ENCODE results near the gene TBC1D14. TPM values are rescaled to one million over a fixed set of nuclear protein-coding genes. Genes with fewer than 3 reads are reported as not detected.
"Not testable (repeated sequence)": the region's sequence is repeated elsewhere in the genome, so short reads cannot be mapped to it uniquely, and the experiment has no call there.

Gene TBC1D14
- total and polyA plus RNA-seq, 2 experiments from 2014 or later: 33.6 to 50.8 TPM

- Histone ChIP-seq H3K27ac (peak overlapping the region; percentile 100), H3K9me3 (ENCODE audit: low read depth) (no peaks in the 10 kb centered on the region), H4K20me1 (ENCODE audit: insufficient read depth, poor library complexity, severe bottlenecking) (peaks cover 6% of the 10 kb centered on the region), H3K4me2 (peak overlapping the region; percentile 100), H3K36me3 (replicated peaks; ENCODE audit: insufficient read depth, low read depth) (no peaks in the 10 kb centered on the region), H3K79me2 (peaks cover 54% of the 10 kb centered on the region), H3K4me1 (ENCODE audit: insufficient read depth) (peaks cover 40% of the 10 kb centered on the region), H3K27me3 (no peaks in the 10 kb centered on the region), H3K9me2 (replicated peaks; ENCODE audit: insufficient read depth) (no peaks in the 10 kb centered on the region), H3K4me3 (peak overlapping the region; percentile 99), H2AFZ (no peak overlapping the region)
- 22% methylated on average over 26 of the region's 31 CpGs for WGBS (ENCODE audit: low lambda C conversion rate, missing lambda C conversion rate)
- TF ChIP-seq CTCF (IDR thresholded peaks at IDR 0.05; ENCODE audit: poor library complexity) (peak; percentile 8), EZH2phosphoT487 (IDR thresholded peaks at IDR 0.05; ENCODE audit: low read depth, severe bottlenecking, unreplicated experiment) (no peak)
- DNase-seq (ENCODE audit: low spot score): peak; percentile 59
Observed at GRCh38 chr4:6910340-6910959, 824 bp downstream of the TBC1D14 start.

DNA sequence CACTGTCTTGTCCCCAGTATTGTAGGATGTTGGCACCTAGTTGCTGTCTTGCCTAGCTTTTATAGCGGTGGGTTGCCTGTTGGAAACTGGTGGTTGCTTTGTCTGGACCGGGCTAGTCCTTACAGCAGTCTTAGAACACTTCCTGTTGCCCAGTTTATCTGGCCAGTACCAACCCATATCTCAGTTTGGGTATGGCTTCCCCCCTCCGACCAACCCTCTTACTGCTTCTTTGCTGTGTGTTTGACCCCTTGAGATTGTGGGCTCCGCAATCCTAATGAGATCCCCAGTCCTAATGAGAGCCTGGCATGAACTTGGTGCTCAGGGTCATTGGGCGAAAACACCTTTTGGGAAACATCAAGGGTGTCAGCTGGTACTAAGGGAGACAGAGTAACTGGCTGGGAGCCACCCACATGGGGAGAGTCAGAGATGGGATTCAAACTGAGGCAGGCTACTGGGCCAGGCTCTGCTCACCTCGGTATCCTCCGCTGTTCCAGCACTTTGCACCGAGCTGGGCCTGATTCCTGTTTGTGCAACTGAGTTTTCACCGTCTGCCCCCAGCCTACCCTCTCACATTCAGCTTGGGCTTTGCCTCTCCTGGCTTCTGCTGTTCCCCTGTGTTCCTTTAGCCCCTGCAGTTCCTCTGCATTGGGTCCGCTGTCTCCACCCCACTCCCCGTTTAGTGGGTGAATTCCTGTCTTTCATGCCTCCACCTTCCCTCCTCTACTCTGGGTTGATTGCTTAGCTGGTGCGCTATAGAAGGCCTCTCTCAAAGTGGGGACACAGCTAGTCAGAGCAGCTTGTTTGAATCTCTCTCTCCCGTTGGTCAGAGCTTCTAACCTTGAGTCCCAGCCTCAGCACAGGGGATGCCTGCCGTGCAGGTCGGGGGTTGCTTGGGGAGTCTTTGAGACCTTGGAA, 1.6 kb downstream of the TBC1D14 start:
- WGBS (ENCODE audit: low lambda C conversion rate, missing lambda C conversion rate): 87% methylated on average over 15 of the region's 15 CpGs

DNA sequence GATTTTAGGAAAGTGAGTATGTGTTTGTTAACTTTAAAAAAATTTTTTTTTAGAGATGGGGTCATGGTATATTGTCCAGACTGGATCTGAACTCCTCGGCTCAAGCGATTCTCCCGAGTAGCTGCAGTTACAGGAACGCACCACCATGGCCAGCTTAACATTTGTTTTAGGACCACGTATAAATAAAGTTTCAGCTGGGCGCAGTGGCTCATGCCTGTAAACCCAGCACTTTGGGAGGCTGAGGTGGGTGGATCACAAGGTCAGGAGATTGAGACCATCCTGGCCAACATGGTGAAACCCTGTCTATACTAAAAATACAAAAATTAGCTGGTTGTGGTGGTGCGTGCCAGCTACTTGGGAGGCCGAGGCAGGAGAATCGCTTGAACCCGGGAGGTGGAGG, 2.3 kb downstream of the TBC1D14 start:
- H3K79me2 ChIP-seq: peaks cover 64% of the 10 kb centered on the region
- not testable (repeated sequence) for H3K27ac ChIP-seq
- 85% methylated on average over 10 of the region's 10 CpGs for WGBS (ENCODE audit: low lambda C conversion rate, missing lambda C conversion rate)

More for the DNA sequence above, 1.6 kb downstream of the TBC1D14 start:
- H3K4me1 ChIP-seq (ENCODE audit: insufficient read depth): peaks cover 48% of the 10 kb centered on the region
- no peak for DNase-seq (ENCODE audit: low spot score)
- peak overlapping the region; percentile 100 for H3K4me2 ChIP-seq
- TF ChIP-seq CTCF (IDR thresholded peaks at IDR 0.05; ENCODE audit: poor library complexity): no peak
- no peak for TF ChIP-seq EZH2 (IDR thresholded peaks at IDR 0.05; ENCODE audit: borderline replicate concordance)
- TF ChIP-seq EZH2phosphoT487 (IDR thresholded peaks at IDR 0.05; ENCODE audit: low read depth, severe bottlenecking, unreplicated experiment): no peak
- H3K9me3 ChIP-seq (ENCODE audit: low read depth): no peaks in the 10 kb centered on the region
- no peak overlapping the region for H3K4me3 ChIP-seq
- no peaks in the 10 kb centered on the region for H3K9me2 ChIP-seq (replicated peaks; ENCODE audit: insufficient read depth)
- no peak overlapping the region for H2AFZ ChIP-seq
- H3K27ac ChIP-seq: peak overlapping the region; percentile 100
- H3K27me3 ChIP-seq: no peaks in the 10 kb centered on the region
- H4K20me1 ChIP-seq (ENCODE audit: insufficient read depth, poor library complexity, severe bottlenecking): peaks cover 6% of the 10 kb centered on the region
- no peaks in the 10 kb centered on the region for H3K36me3 ChIP-seq (replicated peaks; ENCODE audit: insufficient read depth, low read depth)
- H3K79me2 ChIP-seq: peaks cover 61% of the 10 kb centered on the region

GRCh38 chr4:6912441-6912840, 2.8 kb downstream of the TBC1D14 start:
- H3K4me2 ChIP-seq: peak overlapping the region; percentile 100
- no peak overlapping the region for H3K4me3 ChIP-seq
- peaks cover 60% of the 10 kb centered on the region for H3K4me1 ChIP-seq (ENCODE audit: insufficient read depth)
- 83% methylated on average over 4 of the region's 4 CpGs for WGBS (ENCODE audit: low lambda C conversion rate, missing lambda C conversion rate)
- H3K79me2 ChIP-seq: peaks cover 64% of the 10 kb centered on the region
- H3K9me3 ChIP-seq (ENCODE audit: low read depth): no peaks in the 10 kb centered on the region
- no peak for DNase-seq (ENCODE audit: low spot score)
- no peaks in the 10 kb centered on the region for H3K36me3 ChIP-seq (replicated peaks; ENCODE audit: insufficient read depth, low read depth)
- H3K27ac ChIP-seq: no peak overlapping the region
- no peak overlapping the region for H2AFZ ChIP-seq
- TF ChIP-seq CTCF (IDR thresholded peaks at IDR 0.05; ENCODE audit: poor library complexity): no peak
- no peak for TF ChIP-seq EZH2 (IDR thresholded peaks at IDR 0.05; ENCODE audit: borderline replicate concordance)
- no peak for TF ChIP-seq EZH2phosphoT487 (IDR thresholded peaks at IDR 0.05; ENCODE audit: low read depth, severe bottlenecking, unreplicated experiment)
- no peaks in the 10 kb centered on the region for H3K9me2 ChIP-seq (replicated peaks; ENCODE audit: insufficient read depth)
- no peaks in the 10 kb centered on the region for H3K27me3 ChIP-seq
- peaks cover 6% of the 10 kb centered on the region for H4K20me1 ChIP-seq (ENCODE audit: insufficient read depth, poor library complexity, severe bottlenecking)

More for the DNA sequence above, 2.3 kb downstream of the TBC1D14 start:
- H3K4me3 ChIP-seq; H3K27me3 ChIP-seq; H3K36me3 ChIP-seq (replicated peaks; ENCODE audit: insufficient read depth, low read depth); H4K20me1 ChIP-seq (ENCODE audit: insufficient read depth, poor library complexity, severe bottlenecking); H3K9me3 ChIP-seq (ENCODE audit: low read depth); H3K9me2 ChIP-seq (replicated peaks; ENCODE audit: insufficient read depth); H2AFZ ChIP-seq; DNase-seq (ENCODE audit: low spot score): not testable (repeated sequence)
- peaks cover 55% of the 10 kb centered on the region for H3K4me1 ChIP-seq (ENCODE audit: insufficient read depth)
- peak overlapping the region; percentile 100 for H3K4me2 ChIP-seq
